Endothelial cell of umbilical vein (primary cell): ENCODE measurements around the gene UBE2S. TPM values are rescaled to one million over a fixed set of nuclear protein-coding genes. Genes with fewer than 3 reads are reported as not detected.

Experiments used
- BruUV-seq: library from RNA; stranded (reverse); fragments of 400-500 nt; replicated peaks from 2 replicates; lab custom pipeline; 2021; lab: Mats Ljungman, UMichigan
- CTCF ChIA-PET: fragments of 300-600, 350-600 bp; sonication (Branson Sonifier 250); formaldehyde crosslinking; loops from one replicate; lab custom pipeline; 2021; ENCODE audit warnings: antibody characterized with exemption, inconsistent platforms; lab: Charles Lee
- POLR2A ChIA-PET: fragments of 300-600, 350-600 bp; sonication (Branson Sonifier 250); formaldehyde crosslinking; loops from one replicate; lab custom pipeline; 2021; ENCODE audit warnings: antibody characterized with exemption, inconsistent platforms; lab: Charles Lee
- DNase-seq: peaks from one replicate; pipeline ENCODE4 v3.0.0-alpha.2; 2011; ENCODE audit warnings: low read depth, low spot score
- FAIRE-seq: peaks from 2 replicates; lab custom pipeline; 2011; peaks lifted over from hg19 to GRCh38; lab: Jason Lieb, UNC
- H2AFZ ChIP-seq: 2 replicates; pipeline ENCODE4 v1.6.0; 2012; ENCODE audit warnings: low read depth, low read length, control low read depth, inconsistent platforms
- H3K27ac ChIP-seq: 2 replicates; pipeline ENCODE4 v1.5.1; 2011; ENCODE audit warnings: low read depth, mild to moderate bottlenecking, control low read depth, low read length, moderate library complexity; ENCODE audit not compliant: insufficient read depth
- H3K27me3 ChIP-seq, 2 experiments: 2 replicates each; pipeline versions ENCODE4 v1.6.0 to v1.6.1; 2011; ENCODE audit warnings: low read length in 2 of 2, mixed read lengths in 1 of 2; ENCODE audit not compliant: control insufficient read depth in 2 of 2, insufficient read depth in 2 of 2
- H3K36me3 ChIP-seq, 2 experiments: 2 replicates in 1 of 2; 3 replicates in 1 of 2; pipeline ENCODE4 v1.5.1; 2011; ENCODE audit warnings: low read length in 2 of 2, mild to moderate bottlenecking in 1 of 2, moderate library complexity in 1 of 2; ENCODE audit not compliant: control insufficient read depth in 2 of 2, insufficient read depth in 2 of 2; ENCODE audit errors: extremely low read depth in 1 of 2
- H3K4me1 ChIP-seq: 3 replicates; pipeline ENCODE4 v1.5.1; 2011; ENCODE audit warnings: mild to moderate bottlenecking, low read length; ENCODE audit not compliant: control insufficient read depth, insufficient read depth; ENCODE audit errors: extremely low read depth
- H3K4me2 ChIP-seq: 2 replicates; pipeline ENCODE4 v1.6.1; 2011; ENCODE audit warnings: low read length, control low read depth, mixed read lengths; ENCODE audit not compliant: insufficient read depth
- H3K4me3 ChIP-seq, 3 experiments: fragments of 200-600 bp in 1 of 3; sonication (generic), shearing (Covaris generic) in 1 of 3; replicated peaks in 1 of 3; 2 replicates each; pipeline ENCODE4 v1.5.1; 2011 to 2016; ENCODE audit warnings: control low read depth in 3 of 3, low read length in 3 of 3, mild to moderate bottlenecking in 2 of 3, inconsistent platforms in 1 of 3, low read depth in 1 of 3, moderate library complexity in 1 of 3; ENCODE audit not compliant: insufficient read depth in 1 of 3
- H3K79me2 ChIP-seq: 2 replicates; pipeline ENCODE4 v1.6.0; 2012; ENCODE audit warnings: low read length, inconsistent platforms; ENCODE audit not compliant: control insufficient read depth, insufficient read depth
- H3K9ac ChIP-seq: replicated peaks from 2 replicates; pipeline ENCODE3; 2011; ENCODE audit warnings: low read length, control low read depth; ENCODE audit not compliant: insufficient read depth; ENCODE audit errors: extremely low read depth
- H3K9me1 ChIP-seq: replicated peaks from 3 replicates; pipeline ENCODE4 v1.6.0; 2011; ENCODE audit warnings: mild to moderate bottlenecking, low read length; ENCODE audit not compliant: control insufficient read depth, insufficient read depth; ENCODE audit errors: extremely low read depth
- H3K9me3 ChIP-seq: replicated peaks from 2 replicates; pipeline ENCODE4 v1.5.1; 2012; ENCODE audit warnings: low read length, inconsistent platforms; ENCODE audit not compliant: control insufficient read depth, insufficient read depth
- H4K20me1 ChIP-seq: replicated peaks from 2 replicates; pipeline ENCODE3; 2011; ENCODE audit warnings: mild to moderate bottlenecking, low read length; ENCODE audit not compliant: control insufficient read depth, insufficient read depth; ENCODE audit errors: extremely low read depth
- EZH2 ChIP-seq: IDR thresholded peaks from 2 replicates; pipeline ENCODE4 v1.6.1; 2012; ENCODE audit warnings: borderline replicate concordance, low read depth, mild to moderate bottlenecking, moderate library complexity, low read length, inconsistent platforms; ENCODE audit not compliant: severe bottlenecking
- FOS ChIP-seq: IDR thresholded peaks from 2 replicates; pipeline ENCODE4 v1.6.1; 2011; ENCODE audit warnings: mild to moderate bottlenecking, low read length, moderate library complexity, borderline replicate concordance; ENCODE audit not compliant: insufficient read depth
- GATA2 ChIP-seq: IDR thresholded peaks from 2 replicates; pipeline ENCODE4 v1.7.0; 2011; ENCODE audit warnings: low read depth, mild to moderate bottlenecking, moderate library complexity, mixed read lengths, low read length; ENCODE audit not compliant: insufficient read length, insufficient read depth
- JUN ChIP-seq: IDR thresholded peaks from 2 replicates; pipeline ENCODE4 v1.6.1; 2011; ENCODE audit warnings: borderline replicate concordance, low read depth; ENCODE audit not compliant: insufficient read length, insufficient read depth
- POLR2A ChIP-seq: IDR thresholded peaks from 2 replicates; pipeline ENCODE4 v1.6.1; 2012; ENCODE audit warnings: low read depth, mild to moderate bottlenecking, control low read depth, low read length
- POLR2AphosphoS5 ChIP-seq: IDR thresholded peaks from 2 replicates; pipeline ENCODE4 v1.6.1; 2012; ENCODE audit warnings: low read depth, mild to moderate bottlenecking, control low read depth, low read length, moderate library complexity; ENCODE audit not compliant: insufficient read depth
- dilution Hi-C: fragments of 300-500 bp; cut with MboI; formaldehyde crosslinking; loops from one replicate; pipeline ENCODE4 v1.15.0; 2019; ENCODE audit warnings: low sequenced_read_pairs; ENCODE audit not compliant: extremely low pct_ligation_motif_present
- intact Hi-C: fragments of 100-400 bp; cut with micrococcal nuclease; formaldehyde crosslinking; loops from one replicate; pipeline ENCODE4 v1.10.0; 2022
- polyA plus RNA-seq, 4 experiments: library from polyadenylated mRNA; depleted of rRNA in 3 of 4; stranded (reverse) in 3 of 4; unstranded in 1 of 4; fragments of >200 nt; gene quantifications; 2 replicates each; pipeline versions ENCODE4 v1.2.1 to v1.2.3, GENCODE V29; 2011 to 2012; ENCODE audit warnings: missing spikeins in 1 of 4
- total RNA-seq: library from RNA; stranded (reverse); gene quantifications from 2 replicates; pipeline ENCODE4 v1.2.3, GENCODE V29; 2021
- TF ChIP-seq, protein P1 (sequence below): IDR thresholded peaks from 2 replicates; pipeline ENCODE4 v1.6.1; 2011; ENCODE audit not compliant: insufficient read depth, insufficient read length
- TF ChIP-seq, protein P2 (sequence below), 2 donors: IDR thresholded peaks; 1 replicate in 1 of 2; 2 replicates in 1 of 2; pipeline ENCODE4 v1.5.1; 2011; ENCODE audit warnings: low read length in 2 of 2, mild to moderate bottlenecking in 2 of 2, moderate library complexity in 2 of 2, control low read depth in 1 of 2, inconsistent platforms in 1 of 2, low read depth in 1 of 2; ENCODE audit not compliant: insufficient read depth in 1 of 2; ENCODE audit errors: extremely low read depth in 1 of 2

The UBE2S gene
- total and polyA plus RNA-seq, 2 donors (not counting 3 experiments of a cell fraction or from before 2014, with no cell fraction given) = 183 to 257 TPM

GRCh38 chr19:55419624-55420236, 12.1 kb upstream of the UBE2S start:
- no peak for FAIRE-seq

More at GRCh38 chr19:55419624-55420236, 12.1 kb upstream of the UBE2S start:
- intact Hi-C loops = loop anchor here (2.0 kb wide), 2 partner anchors 85 to 127 kb away; no protein-coding TSS in a partner anchor
- TF ChIP-seq FOS = no peak
- TF ChIP-seq POLR2AphosphoS5 = no peak
- TF ChIP-seq, protein P1, sequence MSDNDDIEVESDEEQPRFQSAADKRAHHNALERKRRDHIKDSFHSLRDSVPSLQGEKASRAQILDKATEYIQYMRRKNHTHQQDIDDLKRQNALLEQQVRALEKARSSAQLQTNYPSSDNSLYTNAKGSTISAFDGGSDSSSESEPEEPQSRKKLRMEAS = no peak
- TF ChIP-seq POLR2A = no peak
- TF ChIP-seq GATA2 = no peak
- no peak for TF ChIP-seq JUN
- TF ChIP-seq EZH2 = no peak
- TF ChIP-seq, protein P2, sequence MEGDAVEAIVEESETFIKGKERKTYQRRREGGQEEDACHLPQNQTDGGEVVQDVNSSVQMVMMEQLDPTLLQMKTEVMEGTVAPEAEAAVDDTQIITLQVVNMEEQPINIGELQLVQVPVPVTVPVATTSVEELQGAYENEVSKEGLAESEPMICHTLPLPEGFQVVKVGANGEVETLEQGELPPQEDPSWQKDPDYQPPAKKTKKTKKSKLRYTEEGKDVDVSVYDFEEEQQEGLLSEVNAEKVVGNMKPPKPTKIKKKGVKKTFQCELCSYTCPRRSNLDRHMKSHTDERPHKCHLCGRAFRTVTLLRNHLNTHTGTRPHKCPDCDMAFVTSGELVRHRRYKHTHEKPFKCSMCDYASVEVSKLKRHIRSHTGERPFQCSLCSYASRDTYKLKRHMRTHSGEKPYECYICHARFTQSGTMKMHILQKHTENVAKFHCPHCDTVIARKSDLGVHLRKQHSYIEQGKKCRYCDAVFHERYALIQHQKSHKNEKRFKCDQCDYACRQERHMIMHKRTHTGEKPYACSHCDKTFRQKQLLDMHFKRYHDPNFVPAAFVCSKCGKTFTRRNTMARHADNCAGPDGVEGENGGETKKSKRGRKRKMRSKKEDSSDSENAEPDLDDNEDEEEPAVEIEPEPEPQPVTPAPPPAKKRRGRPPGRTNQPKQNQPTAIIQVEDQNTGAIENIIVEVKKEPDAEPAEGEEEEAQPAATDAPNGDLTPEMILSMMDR (IDR thresholded peaks at IDR 0.05; ENCODE audit: extremely low read depth in 1 of 2, insufficient read depth in 1 of 2, low read depth in 1 of 2, low read length in 2 of 2) = no peak
- Histone ChIP-seq H3K36me3 (no peaks in the 10 kb centered on the region), H3K4me2 (no peak overlapping the region), H3K27ac (no peak overlapping the region), H3K79me2 (no peaks in the 10 kb centered on the region), H3K9ac (no peak overlapping the region), H3K9me1 (no peaks in the 10 kb centered on the region), H3K27me3 (peaks cover 0 to 8% of the 10 kb centered on the region in 2 experiments), H3K9me3 (no peaks in the 10 kb centered on the region), H3K4me3 (no peak overlapping the region), H3K4me1 (no peaks in the 10 kb centered on the region), H4K20me1 (no peaks in the 10 kb centered on the region), H2AFZ (no peak overlapping the region)
- CTCF ChIA-PET = interaction anchor here (0.8 to 4.5 kb wide), 8 partner anchors 34 to 283 kb away, joined by 3 to 69 read pairs (median 6); no protein-coding TSS in a partner anchor
- no peak for DNase-seq
- no TSS peak for BruUV-seq
- dilution Hi-C loops = no loop called here
- POLR2A ChIA-PET = interaction anchor here (1.0 kb wide), 1 partner anchor 12 kb away, joined by 3 read pairs; the partner anchor contains the start of gene UBE2S
